ENCODE measurements around the gene KRT2. TPM values are rescaled to one million over a fixed set of nuclear protein-coding genes. Genes with fewer than 3 reads are reported as not detected.
A peak's percentile ranks its signal among the peaks of the same experiment; 100 is the strongest.

Gene KRT2
- total RNA-seq, 3 donors from 2014 or later: 0.12 TPM; not detected in 2

DNA sequence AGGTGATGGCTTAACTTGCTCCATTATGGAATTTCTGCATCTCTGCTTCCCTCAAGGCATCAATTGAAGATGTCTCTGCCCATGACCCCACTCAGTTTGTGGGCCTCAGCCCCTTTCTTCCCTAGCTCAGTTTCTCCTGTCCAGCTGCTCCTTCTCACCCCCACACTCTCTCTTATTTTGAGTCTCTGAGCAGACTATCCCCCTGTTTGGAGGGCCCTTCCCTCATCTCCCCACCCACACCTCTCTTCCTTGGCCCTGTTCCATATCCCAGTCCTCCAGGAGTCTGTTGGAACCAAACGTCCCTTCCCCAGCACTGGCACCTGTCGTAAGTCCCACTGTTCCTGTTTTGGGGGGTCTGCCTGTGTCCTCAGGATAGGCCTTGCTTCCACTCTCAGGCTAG, 36.5 kb upstream of the KRT2 start:
- H3K4me1 ChIP-seq (ENCODE audit: low read depth): no peaks in the 10 kb centered on the region
- no peak overlapping the region for H3K4me3 ChIP-seq
- no peaks in the 10 kb centered on the region for H3K36me3 ChIP-seq (ENCODE audit: low read depth)
- ATAC-seq: no peak
- no peak for DNase-seq
- H3K9me3 ChIP-seq: no peaks in the 10 kb centered on the region
- TF ChIP-seq, protein P1, sequence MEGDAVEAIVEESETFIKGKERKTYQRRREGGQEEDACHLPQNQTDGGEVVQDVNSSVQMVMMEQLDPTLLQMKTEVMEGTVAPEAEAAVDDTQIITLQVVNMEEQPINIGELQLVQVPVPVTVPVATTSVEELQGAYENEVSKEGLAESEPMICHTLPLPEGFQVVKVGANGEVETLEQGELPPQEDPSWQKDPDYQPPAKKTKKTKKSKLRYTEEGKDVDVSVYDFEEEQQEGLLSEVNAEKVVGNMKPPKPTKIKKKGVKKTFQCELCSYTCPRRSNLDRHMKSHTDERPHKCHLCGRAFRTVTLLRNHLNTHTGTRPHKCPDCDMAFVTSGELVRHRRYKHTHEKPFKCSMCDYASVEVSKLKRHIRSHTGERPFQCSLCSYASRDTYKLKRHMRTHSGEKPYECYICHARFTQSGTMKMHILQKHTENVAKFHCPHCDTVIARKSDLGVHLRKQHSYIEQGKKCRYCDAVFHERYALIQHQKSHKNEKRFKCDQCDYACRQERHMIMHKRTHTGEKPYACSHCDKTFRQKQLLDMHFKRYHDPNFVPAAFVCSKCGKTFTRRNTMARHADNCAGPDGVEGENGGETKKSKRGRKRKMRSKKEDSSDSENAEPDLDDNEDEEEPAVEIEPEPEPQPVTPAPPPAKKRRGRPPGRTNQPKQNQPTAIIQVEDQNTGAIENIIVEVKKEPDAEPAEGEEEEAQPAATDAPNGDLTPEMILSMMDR (IDR thresholded peaks at IDR 0.05): no peak
- intact Hi-C loops (cut with DNase I, micrococcal nuclease): no loop called here

DNA sequence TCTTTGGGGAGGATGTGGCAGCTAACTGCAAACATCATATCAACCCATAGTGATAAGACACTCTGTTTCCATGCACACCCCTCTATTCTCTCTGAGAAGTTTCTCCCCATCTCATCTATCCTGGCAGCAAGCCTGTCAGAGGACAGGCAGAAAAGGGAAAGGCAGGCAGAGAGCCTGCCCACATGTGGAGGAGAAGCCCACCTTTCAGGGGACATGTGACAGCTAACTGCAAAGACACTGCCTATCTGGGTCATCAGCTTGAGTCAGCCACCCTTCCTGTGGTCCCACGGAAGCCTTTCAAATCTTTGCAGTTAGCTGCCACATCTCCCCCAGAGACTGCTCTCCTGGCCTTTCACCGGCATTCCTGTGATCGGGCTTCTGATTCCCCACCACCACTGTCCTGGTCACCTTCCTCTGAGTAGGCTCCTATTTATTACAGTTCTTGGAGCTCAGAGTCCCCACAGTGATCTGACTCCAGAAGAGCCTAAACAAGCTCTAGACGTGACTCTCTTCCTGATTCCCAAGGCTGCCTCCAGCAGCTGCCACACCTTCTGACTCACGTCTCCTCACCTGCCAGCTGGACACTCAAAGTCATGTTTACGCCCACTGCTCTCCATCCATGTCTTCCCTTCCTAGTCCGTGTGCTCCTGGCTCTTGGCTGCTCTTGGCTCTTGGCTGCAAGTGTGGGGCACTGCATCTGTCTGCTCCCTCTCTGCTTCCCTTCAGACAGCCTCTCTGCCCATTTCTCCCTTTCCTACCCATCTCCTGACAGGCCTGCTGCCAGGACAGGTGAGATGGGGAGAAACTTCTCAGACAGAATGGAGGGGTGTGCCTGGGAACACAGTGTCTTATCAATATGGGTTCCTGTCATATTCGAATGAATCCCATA, 35.7 kb upstream of the KRT2 start:
- TF ChIP-seq, protein P1 (IDR thresholded peaks at IDR 0.05): no peak
- DNase-seq: peak in 2 of 3 donors; percentile 35 to 36
- no peaks in the 10 kb centered on the region for H3K36me3 ChIP-seq (ENCODE audit: low read depth)
- no peaks in the 10 kb centered on the region for H3K4me1 ChIP-seq (ENCODE audit: low read depth)
- H3K4me3 ChIP-seq: no peak overlapping the region
- ATAC-seq: peak; percentile 90
- no peaks in the 10 kb centered on the region for H3K9me3 ChIP-seq
- intact Hi-C loops (cut with DNase I, micrococcal nuclease): no loop called here

DNA sequence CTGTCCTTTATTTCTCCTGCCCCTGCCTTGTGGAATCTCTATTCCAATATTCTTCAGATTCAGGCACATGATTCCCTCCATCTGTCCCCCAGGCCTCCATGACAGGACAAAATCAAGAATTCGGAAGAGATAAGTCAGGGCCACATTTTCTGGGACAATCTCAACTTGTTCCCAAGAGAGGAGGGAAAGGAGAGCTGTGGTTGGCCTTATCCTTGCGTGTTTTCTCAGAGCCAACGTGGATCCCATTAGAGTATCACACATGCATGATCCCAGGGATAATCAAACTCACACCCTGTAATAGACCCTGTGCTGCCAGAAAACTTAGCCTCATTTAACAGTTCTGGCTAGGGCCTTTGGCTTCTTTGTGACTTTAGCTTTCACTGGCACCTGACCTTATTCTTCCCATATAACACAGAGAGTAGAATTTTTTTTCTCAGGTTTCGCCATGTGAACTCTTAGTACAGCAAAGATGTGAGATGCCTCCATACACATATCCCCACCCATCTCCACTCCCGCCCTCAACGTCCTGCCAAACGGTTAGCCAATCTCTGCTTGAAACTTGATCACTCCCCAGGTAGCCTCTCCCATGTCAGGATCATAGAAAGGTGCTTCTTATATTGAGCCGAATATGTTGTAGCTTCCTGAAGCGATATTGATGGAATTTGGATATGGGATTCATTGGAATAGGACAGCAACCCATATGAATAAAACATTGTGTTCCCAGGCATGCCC, 34.9 kb upstream of the KRT2 start:
- Histone ChIP-seq H3K4me1 (ENCODE audit: low read depth) (no peaks in the 10 kb centered on the region), H3K9me3 (no peaks in the 10 kb centered on the region), H3K36me3 (ENCODE audit: low read depth) (no peaks in the 10 kb centered on the region), H3K4me3 (no peak overlapping the region)
- intact Hi-C loops (cut with DNase I, micrococcal nuclease): no loop called here
- peak; percentile 48 for ATAC-seq
- TF ChIP-seq, protein P1 (IDR thresholded peaks at IDR 0.05): no peak
- DNase-seq: no peak

DNA sequence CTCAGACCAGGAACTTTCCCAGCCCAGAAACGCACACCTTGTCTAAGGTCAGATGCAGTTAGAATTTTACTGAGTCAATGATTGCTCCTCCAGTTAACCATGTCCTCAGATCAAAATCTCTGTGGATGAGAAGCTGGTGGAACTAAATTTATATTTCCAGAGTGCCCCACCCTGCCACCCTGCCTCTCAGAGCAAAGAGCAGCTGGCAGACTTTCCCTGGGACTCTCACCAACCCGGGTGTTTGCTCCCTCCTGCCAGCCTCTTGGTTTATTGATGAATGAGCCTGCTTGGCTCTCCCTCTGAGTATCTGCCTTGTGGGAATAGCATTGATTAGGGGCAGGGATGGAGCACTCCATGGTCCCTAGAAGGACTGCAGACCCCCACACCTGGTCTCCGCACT, 34.1 kb upstream of the KRT2 start:
- H3K9me3 ChIP-seq: no peaks in the 10 kb centered on the region
- DNase-seq: peak in 2 of 3 donors; percentile 37 to 54
- ATAC-seq: peak; percentile 55
- no peaks in the 10 kb centered on the region for H3K4me1 ChIP-seq (ENCODE audit: low read depth)
- intact Hi-C loops (cut with DNase I, micrococcal nuclease): no loop called here
- no peak overlapping the region for H3K4me3 ChIP-seq
- TF ChIP-seq, protein P1 (IDR thresholded peaks at IDR 0.05): no peak
- H3K36me3 ChIP-seq (ENCODE audit: low read depth): no peaks in the 10 kb centered on the region

DNA sequence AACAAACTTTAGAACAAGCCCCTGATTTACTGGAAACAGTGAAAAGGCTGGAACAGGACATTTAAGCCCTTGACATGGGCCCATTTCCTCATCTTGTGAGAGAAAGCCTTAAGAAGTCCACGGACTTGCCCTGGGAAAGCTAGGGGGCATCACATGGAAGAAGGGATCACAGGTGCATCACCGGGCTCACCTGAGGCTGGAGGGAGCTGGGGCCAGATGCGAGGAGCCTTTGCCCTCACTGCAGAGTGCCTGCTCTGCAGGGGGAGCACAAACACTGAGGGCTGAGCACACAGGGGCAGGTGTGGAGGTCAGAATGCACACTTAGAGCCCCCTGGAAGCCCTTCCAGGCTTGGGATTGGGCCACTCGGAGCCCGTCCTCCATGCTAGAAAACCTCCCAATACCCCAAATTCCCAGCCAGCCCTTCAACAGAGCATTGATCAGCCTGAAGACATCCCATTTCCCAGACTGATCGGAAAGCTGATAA, 33.4 kb upstream of the KRT2 start:
- TF ChIP-seq, protein P1 (IDR thresholded peaks at IDR 0.05): no peak
- H3K36me3 ChIP-seq (ENCODE audit: low read depth): no peaks in the 10 kb centered on the region
- no peak for ATAC-seq

More for the DNA sequence above, 33.4 kb upstream of the KRT2 start:
- intact Hi-C loops (cut with DNase I, micrococcal nuclease): no loop called here
- Histone ChIP-seq H3K4me1 (ENCODE audit: low read depth) (no peaks in the 10 kb centered on the region), H3K9me3 (no peaks in the 10 kb centered on the region), H3K4me3 (no peak overlapping the region)
- DNase-seq: no peak

Measured in mucosa of descending colon (tissue), 3 donors.